SJSA1 (cell line): ENCODE results near the gene TAS1R2. TPM values are rescaled to one million over a fixed set of nuclear protein-coding genes. Genes with fewer than 3 reads are reported as not detected.

Experiments used
- total RNA-seq: library from RNA; depleted of rRNA; stranded (reverse); fragments of >200 nt; shearing (Covaris generic); gene quantifications from 2 replicates; pipeline ENCODE4 v1.2.3, GENCODE V29; 2014; rRNA removed

TAS1R2 gene
- total RNA-seq, 1 experiment from 2014 or later = not detected

Other genes starting within 250 kb of the TAS1R2 start
- gene PAX7, start 228.8 kb downstream of the TAS1R2 start, total RNA-seq = not detected in 2 replicates
- 5.6 and 10.8 TPM in 2 replicates for gene ALDH4A1, start 42.9 kb upstream of the TAS1R2 start, total RNA-seq
- 11.4 and 15.3 TPM in 2 replicates for gene IFFO2, start 97.0 kb upstream of the TAS1R2 start, total RNA-seq